ENCODE data around the gene GPATCH2L.

DNA sequence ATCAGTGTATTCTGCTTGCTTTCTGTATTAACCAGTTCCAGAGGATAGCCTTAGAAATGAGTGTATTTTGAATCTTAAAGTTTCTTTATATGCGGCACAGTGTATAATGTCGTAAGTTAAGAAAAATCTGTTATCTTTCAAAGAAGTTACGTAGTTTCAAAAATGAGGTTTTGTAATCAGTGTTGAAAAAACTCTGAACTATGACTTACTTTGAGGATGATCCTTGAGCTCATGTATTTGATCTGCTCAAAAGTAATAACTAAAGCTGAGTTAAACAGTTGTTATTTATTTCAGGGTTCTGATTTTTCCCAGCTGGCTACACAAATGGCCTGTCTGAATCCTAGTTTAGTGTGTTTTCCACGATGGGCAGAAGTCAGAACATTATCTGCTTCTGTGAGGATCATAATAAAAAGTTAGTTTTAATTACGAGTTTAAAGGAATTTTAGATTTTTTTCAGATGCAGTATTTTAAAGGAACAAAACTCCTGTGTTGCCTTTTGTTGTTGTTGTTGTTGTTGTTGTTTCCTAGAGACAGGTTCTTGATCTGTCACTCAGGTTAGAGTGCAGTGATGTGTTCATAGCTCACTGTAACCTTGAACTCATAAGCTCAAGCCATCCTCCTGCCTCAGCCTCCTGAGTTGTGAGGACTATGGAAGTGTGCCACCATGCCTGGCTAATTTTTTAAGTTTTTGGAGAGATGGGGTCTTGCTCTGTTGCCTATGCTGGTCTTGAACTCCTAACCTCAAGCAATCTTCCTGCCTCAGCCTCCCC, 52.9 kb downstream of the GPATCH2L start:
- TF ChIP-seq EZH2 (IDR thresholded peaks at IDR 0.05; ENCODE audit: insufficient read depth, poor library complexity, severe bottlenecking) = no peak
- TF ChIP-seq EZH2phosphoT487 (IDR thresholded peaks at IDR 0.05; ENCODE audit: insufficient read depth, low read depth) = no peak

Measured in GM23248 (cell line).